ENCODE measurements around the gene RTL9.

Gene RTL9

DNA sequence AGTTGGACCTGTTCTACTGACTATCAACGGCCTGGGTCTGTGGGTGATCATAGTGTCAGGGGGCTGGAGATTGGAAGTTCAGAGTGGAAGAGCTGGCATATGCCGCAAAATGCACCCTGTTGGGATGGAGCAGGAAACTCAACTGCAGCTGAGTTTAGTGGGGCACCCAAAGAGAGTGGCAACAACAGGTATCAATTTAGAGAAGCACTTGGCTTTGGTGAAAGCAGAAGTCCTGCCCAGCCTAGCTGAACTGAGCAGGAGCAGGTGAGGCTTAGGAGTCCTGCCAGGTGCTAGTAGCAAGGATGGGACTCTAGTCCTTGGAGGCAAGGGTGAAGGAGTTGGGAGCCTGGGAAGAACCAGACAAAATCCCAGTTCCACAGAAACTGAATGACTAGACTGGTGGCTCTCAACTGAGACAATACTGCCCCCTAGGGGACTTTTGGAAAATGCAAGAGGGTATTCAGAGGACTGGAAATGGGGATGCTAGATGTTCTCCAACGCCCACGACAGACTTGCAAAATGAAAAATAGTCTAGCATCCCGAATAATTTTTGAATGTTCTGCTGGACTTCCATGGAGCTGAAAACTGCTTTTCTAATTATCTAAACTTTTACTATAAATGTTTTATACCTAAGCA is 49.4 kb downstream of the RTL9 start:
- no peak for DNase-seq
